H1 (cell line): ENCODE data around the gene ADAMTSL2. TPM values are rescaled to one million over a fixed set of nuclear protein-coding genes. Genes with fewer than 3 reads are reported as not detected.
"Not testable (repeated sequence)": the region's sequence is repeated elsewhere in the genome, so short reads cannot be mapped to it uniquely, and the experiment has no call there.

ENCODE experiments used
- CTCF ChIA-PET: fragments of 300-600 bp; sonication (Branson Sonifier 250); formaldehyde crosslinking; loops from one replicate; lab custom pipeline; 2021; ENCODE audit not compliant: partially characterized antibody; lab: Charles Lee
- POLR2A ChIA-PET: fragments of 300-600 bp; sonication (Branson Sonifier 250); formaldehyde crosslinking; loops from one replicate; lab custom pipeline; 2021; ENCODE audit warnings: inconsistent platforms; ENCODE audit not compliant: partially characterized antibody; lab: Charles Lee
- DNase-seq, 2 experiments: peaks; one replicate each; pipeline versions ENCODE4 v3.0.0 to v3.0.0-alpha.2; 2010 to 2022; ENCODE audit warnings: low spot score in 2 of 2, low read depth in 1 of 2, mixed read lengths in 1 of 2
- FAIRE-seq: peaks from 2 replicates; lab custom pipeline; 2011; peaks lifted over from hg19 to GRCh38; lab: Jason Lieb, UNC
- H2AFZ ChIP-seq: 2 replicates; pipeline ENCODE4 v1.8.1; 2012; ENCODE audit warnings: low read length, inconsistent platforms
- H2AK5ac ChIP-seq: 2 replicates; pipeline ENCODE4 v1.6.1; 2013; ENCODE audit warnings: low read depth, low read length
- H2BK120ac ChIP-seq: replicated peaks from 2 replicates; pipeline ENCODE3; 2013; ENCODE audit warnings: low read depth, low read length, inconsistent platforms
- H2BK12ac ChIP-seq: 2 replicates; pipeline ENCODE4 v1.6.1; 2013; ENCODE audit warnings: low read depth, low read length
- H2BK15ac ChIP-seq: 2 replicates; pipeline ENCODE4 v1.6.1; 2013; ENCODE audit warnings: low read length
- H2BK20ac ChIP-seq: 2 replicates; pipeline ENCODE4 v1.6.1; 2013; ENCODE audit warnings: low read length
- H2BK5ac ChIP-seq: 2 replicates; pipeline ENCODE4 v1.6.1; 2013; ENCODE audit warnings: low read depth, low read length
- H3K14ac ChIP-seq: 2 replicates; pipeline ENCODE4 v1.6.1; 2013; ENCODE audit warnings: inconsistent platforms; ENCODE audit not compliant: insufficient read length
- H3K18ac ChIP-seq: 2 replicates; pipeline ENCODE4 v1.6.1; 2013; ENCODE audit warnings: low read length; ENCODE audit errors: extremely low read depth
- H3K23ac ChIP-seq: 2 replicates; pipeline ENCODE4 v1.6.1; 2013; ENCODE audit warnings: inconsistent platforms; ENCODE audit not compliant: insufficient read length
- H3K23me2 ChIP-seq: 2 replicates; pipeline ENCODE4 v1.6.1; 2013; ENCODE audit warnings: low read depth, low read length
- H3K27ac ChIP-seq: 2 replicates; pipeline ENCODE4 v1.6.1; 2011; ENCODE audit warnings: low read depth, low read length, inconsistent platforms
- H3K27me3 ChIP-seq, 4 experiments: replicated peaks in 1 of 4; 1 replicate in 1 of 4; 2 replicates in 3 of 4; pipeline versions ENCODE4 v1.6.1 to v1.8.1; 2011 to 2013; ENCODE audit warnings: low read length in 3 of 4, mild to moderate bottlenecking in 3 of 4, inconsistent platforms in 2 of 4, mixed read lengths in 2 of 4, moderate library complexity in 1 of 4; ENCODE audit not compliant: control insufficient read depth in 3 of 4, insufficient read depth in 3 of 4; ENCODE audit errors: extremely low read depth in 1 of 4
- H3K36me3 ChIP-seq, 4 experiments: 2 replicates each; pipeline versions ENCODE4 v1.6.1 to v1.8.1; 2011 to 2013; ENCODE audit warnings: mild to moderate bottlenecking in 4 of 4, low read length in 3 of 4, moderate library complexity in 2 of 4, control low read depth in 1 of 4, inconsistent platforms in 1 of 4; ENCODE audit not compliant: insufficient read depth in 4 of 4, control insufficient read depth in 2 of 4
- H3K4ac ChIP-seq: replicated peaks from 2 replicates; pipeline ENCODE3; 2013; ENCODE audit warnings: low read length, low read depth, mixed read lengths, inconsistent platforms; ENCODE audit not compliant: insufficient read length
- H3K4me1 ChIP-seq, 4 experiments: replicated peaks in 1 of 4; 1 replicate in 1 of 4; 2 replicates in 3 of 4; pipeline versions ENCODE4 v1.6.1 to v1.8.1; 2011 to 2013; ENCODE audit warnings: low read length in 3 of 4, inconsistent platforms in 2 of 4, mixed read lengths in 1 of 4; ENCODE audit not compliant: insufficient read depth in 4 of 4, control insufficient read depth in 3 of 4
- H3K4me2 ChIP-seq, 2 experiments: 2 replicates each; pipeline versions ENCODE4 v1.6.1 to v1.8.1; 2011 to 2013; ENCODE audit warnings: low read depth in 2 of 2, low read length in 2 of 2, control low read depth in 1 of 2, inconsistent platforms in 1 of 2, mild to moderate bottlenecking in 1 of 2; ENCODE audit not compliant: insufficient read depth in 1 of 2
- H3K4me3 ChIP-seq, 4 experiments: fragments of 200-600, 300-600 bp in 1 of 4; sonication (generic), shearing (Covaris generic), sonication (Bioruptor Twin) in 1 of 4; 2 replicates each; pipeline versions ENCODE4 v1.5.1 to v1.8.1; 2011 to 2016; ENCODE audit warnings: low read length in 4 of 4, low read depth in 3 of 4, control low read depth in 2 of 4, inconsistent platforms in 2 of 4, mild to moderate bottlenecking in 2 of 4, mixed read lengths in 1 of 4, moderate library complexity in 1 of 4; ENCODE audit not compliant: insufficient read depth in 2 of 4; ENCODE audit errors: extremely low read depth in 1 of 4
- H3K56ac ChIP-seq: replicated peaks from 2 replicates; pipeline ENCODE3; 2013; ENCODE audit warnings: low read depth, mild to moderate bottlenecking, mixed read lengths, low read length, inconsistent platforms; ENCODE audit not compliant: insufficient read length
- H3K79me1 ChIP-seq: 2 replicates; pipeline ENCODE4 v1.6.1; 2013; ENCODE audit warnings: low read depth, low read length, control low read depth
- H3K79me2 ChIP-seq, 2 experiments: 2 replicates each; pipeline versions ENCODE4 v1.6.1 to v1.8.1; 2012 to 2013; ENCODE audit warnings: low read length in 2 of 2, mild to moderate bottlenecking in 2 of 2, inconsistent platforms in 1 of 2; ENCODE audit not compliant: insufficient read depth in 2 of 2, control insufficient read depth in 1 of 2
- H3K9ac ChIP-seq, 4 experiments: replicated peaks in 1 of 4; 1 replicate in 1 of 4; 2 replicates in 3 of 4; pipeline versions ENCODE4 v1.6.1 to v1.8.1; 2011 to 2013; ENCODE audit warnings: low read depth in 3 of 4, low read length in 3 of 4, control low read depth in 2 of 4, mild to moderate bottlenecking in 2 of 4, moderate library complexity in 2 of 4, inconsistent platforms in 1 of 4; ENCODE audit errors: extremely low read depth in 1 of 4
- H3K9me3 ChIP-seq, 2 experiments: 2 replicates each; pipeline versions ENCODE4 v1.6.1 to v1.8.1; 2012 to 2013; ENCODE audit warnings: mild to moderate bottlenecking in 2 of 2, moderate library complexity in 2 of 2, control low read depth in 1 of 2, inconsistent platforms in 1 of 2, low read depth in 1 of 2, low read length in 1 of 2, mixed read lengths in 1 of 2; ENCODE audit not compliant: insufficient read depth in 2 of 2
- H4K20me1 ChIP-seq, 2 experiments: replicated peaks in 1 of 2; 2 replicates each; pipeline versions ENCODE3 to v1.8.1; 2011 to 2013; ENCODE audit warnings: inconsistent platforms in 2 of 2, low read length in 2 of 2, mild to moderate bottlenecking in 1 of 2; ENCODE audit not compliant: insufficient read depth in 2 of 2, control insufficient read depth in 1 of 2
- H4K5ac ChIP-seq: 2 replicates; pipeline ENCODE4 v1.6.1; 2013; ENCODE audit warnings: low read length, low read depth, mixed read lengths, inconsistent platforms; ENCODE audit not compliant: insufficient read length
- H4K8ac ChIP-seq: 2 replicates; pipeline ENCODE4 v1.8.0; 2013; ENCODE audit warnings: mild to moderate bottlenecking, moderate library complexity, low read length, inconsistent platforms; ENCODE audit not compliant: insufficient read depth; ENCODE audit errors: extremely low read depth
- H4K91ac ChIP-seq: replicated peaks from 2 replicates; pipeline ENCODE3; 2013; ENCODE audit warnings: low read length, mixed read lengths, inconsistent platforms; ENCODE audit not compliant: insufficient read length
- ATF2 ChIP-seq: IDR thresholded peaks from 2 replicates; pipeline ENCODE4 v1.6.1; 2012; ENCODE audit warnings: low read length, inconsistent platforms
- ATF3 ChIP-seq: IDR thresholded peaks from 2 replicates; pipeline ENCODE4 v1.6.1; 2011; ENCODE audit warnings: low read depth, mild to moderate bottlenecking, low read length; ENCODE audit not compliant: insufficient read depth
- HDAC6 ChIP-seq: IDR thresholded peaks from one replicate; pipeline ENCODE4 v1.7.1; 2012; ENCODE audit warnings: low read depth, mild to moderate bottlenecking, inconsistent platforms, low read length, moderate library complexity
- RAD21 ChIP-seq, 2 experiments: IDR thresholded peaks in 1 of 2; conservative IDR thresholded peaks in 1 of 2; 2 replicates each; pipeline ENCODE4 v1.6.1; 2011; ENCODE audit warnings: low read depth in 2 of 2, low read length in 2 of 2, improper control_type of control experiment in 1 of 2, inconsistent platforms in 1 of 2, mild to moderate bottlenecking in 1 of 2, moderate library complexity in 1 of 2
- RNF2 ChIP-seq: fragments of 200-900, 300-1000 bp; sonication (generic); IDR thresholded peaks from 2 replicates; pipeline ENCODE4 v1.7.1; 2016; ENCODE audit warnings: borderline replicate concordance, low read depth, mild to moderate bottlenecking, antibody characterized with exemption, low read length; ENCODE audit not compliant: poor library complexity, severe bottlenecking; ENCODE audit errors: missing control alignments
- SRF ChIP-seq: IDR thresholded peaks from 2 replicates; pipeline ENCODE4 v1.6.1; 2011; ENCODE audit warnings: mild to moderate bottlenecking, low read depth, low read length, moderate library complexity
- polyA plus RNA-seq, 7 experiments: library from polyadenylated mRNA; depleted of rRNA in 3 of 7; stranded (reverse) in 5 of 7; unstranded in 2 of 7; fragments of >200 nt in 5 of 7; fragments of 200-250 nt in 2 of 7; gene quantifications; 1 replicate in 5 of 7; 2 replicates in 1 of 7; 4 replicates in 1 of 7; pipeline versions ENCODE4 v1.2.1 to v1.2.3, GENCODE V29; 2011 to 2013; ENCODE audit warnings: missing spikeins in 2 of 7, mixed read lengths in 2 of 7
- total RNA-seq: library from RNA; stranded (reverse); fragmentation: NEBNext Ultra II Directional; extraction: Animal tissue kit (Norgen Biotek cat#: 25700); gene quantifications from 2 replicates; pipeline ENCODE4 v1.2.1, GENCODE V29; 2021

ADAMTSL2 gene
- total and polyA plus RNA-seq, 2 of the 8 experiments (the other 6 are each of a cell fraction or from before 2014, with no cell fraction given) = 0.74 to 0.76 TPM

GRCh38 chr9:133563291-133563796, 28.8 kb downstream of the ADAMTSL2 start (continued):
- no peak for TF ChIP-seq ATF2
- no peak for TF ChIP-seq SRF
- no peak for TF ChIP-seq RAD21 (IDR thresholded peaks at IDR 0.05 in 1 of 2, conservative IDR thresholded peaks at IDR 0.05 in 1 of 2; ENCODE audit: low read depth in 2 of 2, low read length in 2 of 2)
- no peak for TF ChIP-seq RNF2
- no peak for TF ChIP-seq HDAC6
- TF ChIP-seq ATF3 = no peak
- TF ChIP-seq, all 59 proteins: peak for 0

- H3K18ac ChIP-seq, H3K27me3 ChIP-seq, H4K20me1 ChIP-seq, H2BK20ac ChIP-seq, H3K27ac ChIP-seq, H4K91ac ChIP-seq, H3K36me3 ChIP-seq, H3K56ac ChIP-seq, H3K23me2 ChIP-seq, POLR2A ChIA-PET, H3K23ac ChIP-seq, H3K4me2 ChIP-seq, H2AK5ac ChIP-seq, H3K4me3 ChIP-seq, FAIRE-seq, DNase-seq, H2BK15ac ChIP-seq, H3K9me3 ChIP-seq, H3K9ac ChIP-seq, CTCF ChIA-PET, H2AFZ ChIP-seq, H2BK5ac ChIP-seq, H3K79me2 ChIP-seq, H4K8ac ChIP-seq, H3K79me1 ChIP-seq, H2BK12ac ChIP-seq, H3K14ac ChIP-seq, H2BK120ac ChIP-seq, H4K5ac ChIP-seq, H3K4ac ChIP-seq: not testable (repeated sequence)
- H3K4me1 ChIP-seq = peaks cover 2 to 14% (median 6%) of the 10 kb centered on the region in 4 experiments; a peak in 6 of 7 replicates
These were observed 29.3 kb downstream of the ADAMTSL2 start for GRCh38 chr9:133563814-133564213.
